Stimulated activated CD8-positive, alpha-beta memory T cell treated with anti-CD3 and anti-CD28 coated beads, Interleukin-12 subunit alpha, Interleukin-12 subunit beta, amount 100 ng/mL, for 1 hour (primary cell): ENCODE results near the gene MICALL1.

ENCODE experiments used
- DNase-seq: peaks from one replicate; pipeline ENCODE4 v3.0.0-alpha.2; 2020; ENCODE audit warnings: low read depth

MICALL1 gene

GRCh38 chr22:37983860-37984791, 78.0 kb downstream of the MICALL1 start, which contains the start of gene SOX10:
SOX10 (minus strand) TSS chr22:37984555; CDS start chr22:37983784, 771 bp downstream.
- DNase-seq: no peak

GRCh38 chr22:37985050-37985585, 79.0 kb downstream of the MICALL1 start:
- DNase-seq: no peak

DNA sequence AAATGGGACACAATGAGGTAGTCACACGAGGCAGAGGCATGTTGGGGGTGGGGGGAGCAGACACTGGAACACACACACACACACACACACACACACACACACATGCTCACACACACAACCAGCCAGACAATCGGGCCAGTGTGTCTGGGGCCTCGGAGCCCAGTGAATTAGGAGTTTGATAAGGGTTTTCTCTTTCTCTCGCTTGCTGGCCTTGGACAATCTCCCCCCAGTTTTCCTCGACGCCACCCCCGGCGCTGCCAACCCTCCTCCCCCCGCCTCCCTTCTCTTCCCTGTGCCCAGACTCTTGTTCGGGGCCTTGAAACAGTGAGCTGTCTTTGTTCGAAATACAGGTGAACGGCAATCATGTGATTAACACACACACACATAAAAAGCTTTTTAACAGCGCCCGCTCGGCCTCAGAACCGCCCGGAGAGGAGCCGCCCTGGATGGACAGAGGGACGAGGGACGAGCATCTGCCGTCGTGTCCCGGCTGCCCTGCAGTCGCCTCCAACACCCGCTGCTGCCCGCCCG, 79.7 kb downstream of the MICALL1 start:
- no peak for DNase-seq

DNA sequence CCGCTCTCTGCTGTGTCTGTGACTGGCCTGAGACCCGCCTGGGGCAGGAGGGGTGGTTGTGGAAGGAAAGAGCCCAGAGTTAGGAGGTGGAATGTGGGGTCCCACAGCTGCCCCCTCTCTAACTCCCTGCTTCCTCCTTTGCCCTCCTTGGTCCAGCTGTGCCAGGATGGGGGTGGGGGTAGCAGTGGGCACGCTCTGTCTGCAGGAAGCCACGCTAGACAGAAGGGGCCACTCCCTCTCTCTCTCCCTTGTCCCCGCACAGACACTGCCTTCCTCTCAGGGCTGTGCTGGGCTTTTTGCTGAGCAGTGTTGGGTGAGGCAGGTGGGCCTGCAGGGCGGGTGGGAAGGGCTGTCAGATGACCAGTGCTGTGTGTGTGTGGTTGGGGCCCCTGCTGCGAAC, 80.3 kb downstream of the MICALL1 start:
- no peak for DNase-seq

DNA sequence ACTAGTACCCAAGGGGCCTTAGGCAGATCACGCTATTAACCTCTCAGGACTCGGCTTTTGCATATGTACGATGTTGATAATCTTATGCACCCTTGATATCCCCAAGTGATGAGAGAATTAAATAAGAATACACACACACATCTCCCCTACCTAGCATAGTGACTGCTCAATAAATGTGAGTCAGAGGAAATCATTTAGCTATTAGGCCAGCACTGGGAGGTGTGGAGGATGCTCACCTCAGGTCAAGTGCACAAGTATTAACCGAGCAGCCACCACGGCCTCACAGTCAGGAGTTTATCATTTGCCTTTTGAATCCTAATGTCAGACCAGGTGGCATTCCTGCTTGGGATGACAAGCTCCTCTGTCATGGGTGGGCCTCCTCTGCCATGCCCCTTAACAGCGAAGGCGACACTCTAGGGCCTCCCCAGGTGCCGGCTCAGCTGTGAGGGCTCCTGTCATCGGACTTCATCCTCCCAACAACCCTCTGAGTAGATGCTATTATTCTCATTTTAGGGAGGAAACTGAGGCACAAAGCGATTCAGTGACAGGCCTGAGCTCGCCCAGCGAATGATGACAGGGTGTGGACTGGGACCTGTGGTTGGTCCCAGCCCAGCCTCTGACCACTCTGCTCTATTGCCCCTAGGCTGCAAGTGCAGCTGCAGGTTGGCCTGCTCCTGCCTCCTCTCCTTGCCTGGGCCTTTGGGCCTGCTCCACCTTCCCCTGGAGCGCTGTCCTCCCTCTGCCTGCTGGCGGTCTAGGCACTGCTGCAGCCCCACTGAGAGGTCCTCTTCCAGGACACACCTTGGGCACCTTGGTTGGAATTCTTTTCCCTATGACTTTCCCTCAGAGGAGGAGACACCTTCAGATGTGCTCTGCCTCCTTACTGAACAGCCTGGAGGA, 83.3 kb downstream of the MICALL1 start:
- DNase-seq: no peak

GRCh38 chr22:37990301-37990700, 84.2 kb downstream of the MICALL1 start:
- DNase-seq: no peak

- DNase-seq: no peak
Observed at GRCh38 chr22:37990862-37991261, 84.8 kb downstream of the MICALL1 start.

DNA sequence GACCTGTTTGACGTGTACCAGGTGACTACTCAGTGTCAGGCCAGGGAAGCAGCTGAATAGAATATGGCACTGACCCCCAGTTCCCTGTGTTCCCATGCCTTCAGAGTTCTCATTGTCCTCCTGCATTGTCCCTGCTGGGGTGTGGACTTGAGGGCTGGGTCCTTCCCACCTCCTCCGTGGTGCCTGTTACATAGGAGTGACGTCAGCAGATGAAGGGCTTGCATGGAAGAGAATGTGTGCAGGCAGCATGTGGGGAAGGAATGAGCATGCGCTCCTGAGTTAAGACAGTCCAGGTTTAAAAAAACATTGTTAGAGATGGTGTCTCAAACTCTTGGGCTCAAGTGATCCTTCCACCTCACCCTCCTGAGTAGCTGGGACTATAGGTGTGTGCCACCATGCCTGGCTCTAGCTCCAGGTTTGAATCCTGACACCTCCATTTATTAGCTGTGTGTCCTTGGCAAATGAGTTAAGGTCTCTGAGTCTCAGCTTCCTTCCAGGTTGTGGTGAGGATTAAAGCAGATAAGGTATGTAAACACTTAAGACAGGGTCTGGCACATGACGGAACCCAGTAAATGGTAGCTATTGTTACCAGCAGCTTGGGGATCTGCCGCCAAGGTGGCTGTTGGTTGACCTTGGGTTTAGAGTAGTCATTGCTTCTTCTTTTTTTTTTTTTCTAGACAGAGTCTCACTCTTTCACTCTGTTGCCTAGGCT, 85.8 kb downstream of the MICALL1 start:
- DNase-seq: no peak
